ENCODE data around the gene AKIRIN2.
A peak's percentile ranks its signal among the peaks of the same experiment; 100 is the strongest.
"Not testable (repeated sequence)": the region's sequence is repeated elsewhere in the genome, so short reads cannot be mapped to it uniquely, and the experiment has no call there.

AKIRIN2 gene

GRCh38 chr6:87716928-87717614 is 15.0 kb upstream of the AKIRIN2 start:
- no peak for DNase-seq

GRCh38 chr6:87714093-87714842 is 12.2 kb upstream of the AKIRIN2 start:
- DNase-seq, result no peak

GRCh38 chr6:87712713-87713112 is 10.7 kb upstream of the AKIRIN2 start:
- not testable (repeated sequence) for DNase-seq

GRCh38 chr6:87710090-87710489 is 8.1 kb upstream of the AKIRIN2 start:
- no peak for DNase-seq

- not testable (repeated sequence) for DNase-seq
These were observed 6.8 kb upstream of the AKIRIN2 start for GRCh38 chr6:87708581-87709427.

GRCh38 chr6:87706187-87706966 is 4.3 kb upstream of the AKIRIN2 start:
- DNase-seq, result no peak

GRCh38 chr6:87705070-87705691 is 3.1 kb upstream of the AKIRIN2 start:
- DNase-seq, result peak; percentile 44

- DNase-seq, result not testable (repeated sequence)
These were observed 1.0 kb upstream of the AKIRIN2 start for GRCh38 chr6:87703039-87703438.

GRCh38 chr6:87702589-87702945 is 534 bp upstream of the AKIRIN2 start:
- no peak for DNase-seq

GRCh38 chr6:87701344-87701675 is 723 bp downstream of the AKIRIN2 start:
- DNase-seq, result no peak

- no peak for DNase-seq
These were observed 1.4 kb downstream of the AKIRIN2 start for GRCh38 chr6:87700397-87701343.

- DNase-seq, result no peak
These were observed 2.5 kb downstream of the AKIRIN2 start for GRCh38 chr6:87699576-87699975.

- no peak for DNase-seq
These were observed 3.5 kb downstream of the AKIRIN2 start for GRCh38 chr6:87698547-87699006.

- DNase-seq, result no peak
These were observed 4.2 kb downstream of the AKIRIN2 start for GRCh38 chr6:87697581-87698546.

GRCh38 chr6:87696817-87697216 is 5.2 kb downstream of the AKIRIN2 start:
- DNase-seq, result not testable (repeated sequence)

GRCh38 chr6:87692086-87692485 is 9.9 kb downstream of the AKIRIN2 start:
- no peak for DNase-seq

GRCh38 chr6:87690441-87690840 is 11.6 kb downstream of the AKIRIN2 start:
- no peak for DNase-seq

GRCh38 chr6:87687893-87688292 is 14.1 kb downstream of the AKIRIN2 start:
- DNase-seq, result not testable (repeated sequence)

GRCh38 chr6:87687296-87687695 is 14.7 kb downstream of the AKIRIN2 start:
- no peak for DNase-seq

All from activated CD4-positive, CD25-positive, alpha-beta regulatory T cell treated with anti-CD3 and anti-CD28 coated beads, Interleukin-2, amount 50 U/mL, for 72 hours (primary cell).